CD14-positive monocyte (primary cell): ENCODE data around the gene SGCA. TPM values are rescaled to one million over a fixed set of nuclear protein-coding genes. Genes with fewer than 3 reads are reported as not detected.

ENCODE experiments used
- DNase-seq, 3 donors: peaks; one replicate each; pipeline ENCODE4 v3.0.0-alpha.2; 2011 to 2022
- H2AFZ ChIP-seq: 2 replicates; pipeline ENCODE4 v1.6.0; 2012; ENCODE audit warnings: mild to moderate bottlenecking, low read depth, low read length, inconsistent platforms; ENCODE audit not compliant: insufficient read depth, poor library complexity, severe bottlenecking
- H3K27ac ChIP-seq, 2 donors: 1 replicate in 1 of 2; 2 replicates in 1 of 2; pipeline ENCODE4 v1.5.1; 2012 to 2013; ENCODE audit warnings: low read length in 2 of 2, control low read depth in 1 of 2, inconsistent platforms in 1 of 2, low read depth in 1 of 2, mild to moderate bottlenecking in 1 of 2
- H3K27me3 ChIP-seq, 2 donors: one replicate each; pipeline versions ENCODE4 v1.6.0 to v1.6.1; 2011 to 2013; ENCODE audit warnings: low read length in 2 of 2; ENCODE audit not compliant: control insufficient read depth in 2 of 2, insufficient read depth in 2 of 2
- H3K36me3 ChIP-seq, 2 donors: replicated peaks in 1 of 2; 1 replicate in 1 of 2; 2 replicates in 1 of 2; pipeline versions ENCODE4 v1.5.1 to v1.6.1; 2012 to 2013; ENCODE audit warnings: low read length in 2 of 2, control low read depth in 1 of 2, inconsistent platforms in 1 of 2, mild to moderate bottlenecking in 1 of 2; ENCODE audit not compliant: insufficient read depth in 2 of 2, control insufficient read depth in 1 of 2
- H3K4me1 ChIP-seq, 2 donors: 1 replicate in 1 of 2; 2 replicates in 1 of 2; pipeline versions ENCODE4 v1.5.1 to v1.6.1; 2012 to 2013; ENCODE audit warnings: low read length in 2 of 2, control low read depth in 1 of 2, inconsistent platforms in 1 of 2, mild to moderate bottlenecking in 1 of 2, moderate library complexity in 1 of 2; ENCODE audit not compliant: insufficient read depth in 2 of 2, control insufficient read depth in 1 of 2
- H3K4me2 ChIP-seq: replicated peaks from 2 replicates; pipeline ENCODE3; 2012; ENCODE audit warnings: low read length, moderate library complexity, mild to moderate bottlenecking; ENCODE audit not compliant: poor library complexity, severe bottlenecking; ENCODE audit errors: extremely low read depth
- H3K4me3 ChIP-seq, 3 experiments: fragments of 200-600 bp in 1 of 3; sonication (generic) in 1 of 3; replicated peaks in 1 of 3; 1 replicate in 2 of 3; 2 replicates in 1 of 3; pipeline ENCODE4 v1.5.1; 2011 to 2013; ENCODE audit warnings: low read length in 3 of 3, mild to moderate bottlenecking in 3 of 3, control low read depth in 2 of 3, low read depth in 2 of 3, inconsistent platforms in 1 of 3, moderate library complexity in 1 of 3
- H3K79me2 ChIP-seq: 2 replicates; pipeline ENCODE4 v1.6.0; 2012; ENCODE audit warnings: mild to moderate bottlenecking, control low read depth, inconsistent platforms, low read length, moderate library complexity; ENCODE audit not compliant: insufficient read depth
- H3K9ac ChIP-seq: 2 replicates; pipeline ENCODE4 v1.6.0; 2017; ENCODE audit warnings: low read length, mild to moderate bottlenecking; ENCODE audit not compliant: insufficient read depth, poor library complexity, severe bottlenecking
- H3K9me3 ChIP-seq, 2 donors: replicated peaks in 1 of 2; 1 replicate in 1 of 2; 2 replicates in 1 of 2; pipeline versions ENCODE4 v1.5.1 to v1.6.1; 2012 to 2013; ENCODE audit warnings: low read length in 2 of 2, control low read depth in 1 of 2; ENCODE audit not compliant: control insufficient read depth in 1 of 2, insufficient read depth in 1 of 2
- H4K20me1 ChIP-seq: 2 replicates; pipeline ENCODE4 v1.6.0; 2012; ENCODE audit warnings: mild to moderate bottlenecking, low read length, control low read depth, moderate library complexity; ENCODE audit not compliant: insufficient read depth
- H3K27ac Mint-ChIP-seq, 7 donors: one replicate each; pipeline ENCODE4 v1.8.0; 2020; ENCODE audit warnings: mild to moderate bottlenecking in 7 of 7, mixed read lengths in 7 of 7, moderate library complexity in 6 of 7, inconsistent platforms in 2 of 7
- H3K27me3 Mint-ChIP-seq, 3 donors: one replicate each; pipeline ENCODE4 v1.8.0; 2021 to 2022; ENCODE audit warnings: low read depth in 3 of 3, mild to moderate bottlenecking in 3 of 3, mixed read lengths in 3 of 3, moderate library complexity in 3 of 3, inconsistent platforms in 1 of 3
- H3K36me3 Mint-ChIP-seq, 2 donors: one replicate each; pipeline ENCODE4 v1.8.0; 2020; ENCODE audit warnings: mixed read lengths in 2 of 2, inconsistent platforms in 1 of 2, mild to moderate bottlenecking in 1 of 2
- H3K4me1 Mint-ChIP-seq: one replicate; pipeline ENCODE4 v1.8.0; 2020; ENCODE audit warnings: mild to moderate bottlenecking, mixed read lengths
- H3K4me3 Mint-ChIP-seq, 2 donors: one replicate each; pipeline ENCODE4 v1.8.0; 2020; ENCODE audit warnings: mild to moderate bottlenecking in 2 of 2, mixed read lengths in 2 of 2, moderate library complexity in 1 of 2
- H3K9me3 Mint-ChIP-seq, 7 donors: one replicate each; pipeline ENCODE4 v1.8.0; 2020 to 2022; ENCODE audit warnings: mixed read lengths in 7 of 7, mild to moderate bottlenecking in 6 of 7, moderate library complexity in 6 of 7, inconsistent platforms in 2 of 7
- WGBS: methylation state at CpG from one replicate; pipeline ENCODE4 v1.1.5; 2013; ENCODE audit warnings: missing lambda C conversion rate; ENCODE audit not compliant: insufficient coverage; 5-methylcytosine and 5-hydroxymethylcytosine counted together
- intact Hi-C, 2 donors: fragments of 100-400 bp; cut with micrococcal nuclease; formaldehyde crosslinking; loops; one replicate each; pipeline versions ENCODE4 v1.15.0 to v1.15.1; 2023
- polyA plus RNA-seq, 3 donors: library from polyadenylated mRNA; depleted of rRNA in 1 of 3; unstranded in 2 of 3; stranded (reverse) in 1 of 3; fragments of 300-500 nt in 2 of 3; fragments of >200 nt in 1 of 3; fragmentation: Illumina TruSeq in 2 of 3; gene quantifications; 1 replicate in 2 of 3; 2 replicates in 1 of 3; pipeline ENCODE4 v1.2.3, GENCODE V29; 2012 to 2021
- TF ChIP-seq, protein P1 (sequence below): fragments of 200-600 bp; IDR thresholded peaks from one replicate; pipeline ENCODE4 v1.8.0; 2022; ENCODE audit warnings: antibody characterized with exemption, mild to moderate bottlenecking

The SGCA gene
- polyA plus RNA-seq, 3 donors, result 0.27 to 0.89 (median 0.53) TPM

DNA sequence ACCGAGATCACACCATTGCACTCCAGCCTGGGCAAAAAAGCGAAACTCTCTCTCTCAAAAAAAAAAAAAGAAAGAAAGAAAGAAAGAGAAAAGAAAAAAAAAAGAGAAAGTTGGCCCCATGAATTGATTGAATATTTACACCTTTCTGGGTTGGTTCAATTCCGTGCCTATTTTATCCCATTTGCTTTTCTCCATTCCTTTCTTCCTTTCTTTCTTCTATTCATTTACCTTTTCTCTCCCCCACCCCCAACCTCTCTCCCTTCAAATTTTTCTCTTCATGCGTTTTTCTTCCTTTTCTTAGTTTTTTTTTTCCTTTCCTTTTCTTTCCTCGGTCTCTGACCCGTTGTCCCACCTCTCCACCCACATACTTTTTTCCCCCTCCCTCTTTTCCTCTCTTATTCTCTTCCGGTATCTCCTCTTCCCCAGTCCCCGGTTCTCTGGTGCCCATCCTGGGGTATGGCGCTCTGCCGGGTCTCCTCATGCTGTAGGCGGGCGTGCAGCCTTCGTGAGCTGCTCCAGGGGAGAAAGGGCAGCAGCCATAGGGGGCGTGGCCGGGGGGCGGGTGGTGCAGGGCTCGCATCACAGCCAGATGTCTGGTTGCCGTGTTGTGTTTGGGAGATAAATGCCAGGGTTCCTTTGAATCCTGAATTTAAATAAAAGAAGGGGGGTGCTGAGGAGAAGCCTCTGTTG, 40.9 kb downstream of the SGCA start:
- H3K27me3 ChIP-seq, result peaks cover 10 to 39% of the 10 kb centered on the region in 2 donors
- no peaks in the 10 kb centered on the region for H3K9me3 ChIP-seq
- H3K27ac Mint-ChIP-seq, result no peak overlapping the region
- intact Hi-C loops, result no loop called here
- WGBS, result 9% methylated on average over 13 of the region's 18 CpGs
- peaks cover 0 to 3% of the 10 kb centered on the region in 2 donors for H3K36me3 Mint-ChIP-seq
- no peak overlapping the region for H3K4me2 ChIP-seq
- peaks cover 0 to 4% (median 0%) of the 10 kb centered on the region in 7 donors for H3K9me3 Mint-ChIP-seq
- H3K4me3 ChIP-seq, result peak overlapping the region in 1 of 3 experiments; percentile 17
- H3K27ac ChIP-seq, result no peak overlapping the region
- no peaks in the 10 kb centered on the region for H3K79me2 ChIP-seq
- H4K20me1 ChIP-seq, result no peaks in the 10 kb centered on the region
- peak overlapping the region; percentile 50 for H2AFZ ChIP-seq
- H3K27me3 Mint-ChIP-seq, result peaks cover 43 to 74% (median 53%) of the 10 kb centered on the region in 3 donors
- no peaks in the 10 kb centered on the region for H3K36me3 ChIP-seq
- peaks cover 5% of the 10 kb centered on the region for H3K4me1 Mint-ChIP-seq
- no peak overlapping the region for H3K9ac ChIP-seq
- H3K4me3 Mint-ChIP-seq, result peak overlapping the region in 1 of 2 donors; percentile 33
- no peak for DNase-seq
- TF ChIP-seq, protein P1, sequence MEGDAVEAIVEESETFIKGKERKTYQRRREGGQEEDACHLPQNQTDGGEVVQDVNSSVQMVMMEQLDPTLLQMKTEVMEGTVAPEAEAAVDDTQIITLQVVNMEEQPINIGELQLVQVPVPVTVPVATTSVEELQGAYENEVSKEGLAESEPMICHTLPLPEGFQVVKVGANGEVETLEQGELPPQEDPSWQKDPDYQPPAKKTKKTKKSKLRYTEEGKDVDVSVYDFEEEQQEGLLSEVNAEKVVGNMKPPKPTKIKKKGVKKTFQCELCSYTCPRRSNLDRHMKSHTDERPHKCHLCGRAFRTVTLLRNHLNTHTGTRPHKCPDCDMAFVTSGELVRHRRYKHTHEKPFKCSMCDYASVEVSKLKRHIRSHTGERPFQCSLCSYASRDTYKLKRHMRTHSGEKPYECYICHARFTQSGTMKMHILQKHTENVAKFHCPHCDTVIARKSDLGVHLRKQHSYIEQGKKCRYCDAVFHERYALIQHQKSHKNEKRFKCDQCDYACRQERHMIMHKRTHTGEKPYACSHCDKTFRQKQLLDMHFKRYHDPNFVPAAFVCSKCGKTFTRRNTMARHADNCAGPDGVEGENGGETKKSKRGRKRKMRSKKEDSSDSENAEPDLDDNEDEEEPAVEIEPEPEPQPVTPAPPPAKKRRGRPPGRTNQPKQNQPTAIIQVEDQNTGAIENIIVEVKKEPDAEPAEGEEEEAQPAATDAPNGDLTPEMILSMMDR, result no peak
- peaks cover 0 to 5% of the 10 kb centered on the region in 2 donors for H3K4me1 ChIP-seq

DNA sequence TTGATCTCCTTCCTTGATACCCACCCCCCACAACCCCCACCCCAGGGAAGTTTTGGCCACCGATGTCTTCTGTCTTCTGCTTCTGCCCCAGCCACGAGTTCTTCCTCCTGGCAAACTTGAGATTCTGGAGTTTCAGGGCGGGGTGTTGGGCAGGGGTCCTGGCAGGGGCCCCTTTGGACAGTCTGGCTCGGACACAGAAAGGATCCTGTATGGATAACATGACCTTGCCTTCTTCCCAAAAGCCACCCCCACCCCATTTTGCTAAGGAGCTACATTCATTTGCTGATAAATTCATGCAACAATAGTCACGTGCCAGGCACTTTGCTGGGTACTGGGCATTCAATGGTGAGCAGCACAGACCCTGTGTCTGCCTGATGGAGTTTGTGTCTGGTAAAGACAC, 41.5 kb downstream of the SGCA start:
- peak overlapping the region in 1 of 2 donors; percentile 33 for H3K4me3 Mint-ChIP-seq
- no peak overlapping the region for H2AFZ ChIP-seq
- H3K9ac ChIP-seq, result no peak overlapping the region
- peaks cover 5 to 33% of the 10 kb centered on the region in 2 donors for H3K27me3 ChIP-seq
- TF ChIP-seq, protein P1, result no peak
- peaks cover 37 to 71% (median 47%) of the 10 kb centered on the region in 3 donors for H3K27me3 Mint-ChIP-seq
- no peaks in the 10 kb centered on the region for H3K9me3 ChIP-seq
- H4K20me1 ChIP-seq, result no peaks in the 10 kb centered on the region
- no peak overlapping the region for H3K27ac ChIP-seq
- no peaks in the 10 kb centered on the region for H3K79me2 ChIP-seq
- H3K9me3 Mint-ChIP-seq, result peaks cover 0 to 4% (median 0%) of the 10 kb centered on the region in 7 donors
- 58% methylated on average over 4 of the region's 5 CpGs for WGBS
- intact Hi-C loops, result no loop called here
- H3K27ac Mint-ChIP-seq, result no peak overlapping the region
- H3K36me3 Mint-ChIP-seq, result no peaks in the 10 kb centered on the region
- no peaks in the 10 kb centered on the region for H3K36me3 ChIP-seq
- no peak for DNase-seq
- H3K4me1 Mint-ChIP-seq, result peaks cover 5% of the 10 kb centered on the region
- H3K4me3 ChIP-seq, result no peak overlapping the region
- peaks cover 0 to 5% of the 10 kb centered on the region in 2 donors for H3K4me1 ChIP-seq
- H3K4me2 ChIP-seq, result no peak overlapping the region
